GM18505 (cell line): ENCODE data around the gene ERG28.

Experiments used
- ATAC-seq: cut with Tn5 transposase; IDR thresholded peaks from one replicate; pipeline ENCODE4 v1.9.1; 2021; ENCODE audit not compliant: unreplicated experiment
- POLR2A ChIP-seq: IDR thresholded peaks from 4 replicates; pipeline ENCODE4 v1.6.1; 2011; ENCODE audit warnings: borderline replicate concordance; ENCODE audit not compliant: insufficient read depth, insufficient read length; ENCODE audit errors: extremely low read depth

Gene ERG28

DNA sequence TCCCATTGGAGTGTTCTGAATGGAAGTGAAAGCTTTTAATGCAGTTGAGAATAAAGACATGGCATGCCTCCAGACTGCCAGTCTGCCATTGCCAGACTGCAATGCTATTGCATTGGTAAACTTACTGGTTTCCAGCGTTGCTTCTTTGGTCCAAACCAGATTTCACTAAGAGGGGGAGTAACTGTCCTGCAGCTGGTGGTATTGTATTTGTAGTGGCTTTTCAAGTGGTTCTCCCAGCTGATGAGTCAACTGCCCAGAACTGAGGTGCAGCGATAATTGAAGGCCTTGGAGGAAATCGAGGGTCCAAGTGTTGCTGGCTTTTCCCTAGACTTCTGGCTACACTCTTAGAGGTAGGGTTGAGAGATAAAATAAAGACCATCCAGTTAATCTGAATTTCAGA lies 31.9 kb downstream of the ERG28 start:
- no peak for ATAC-seq
- TF ChIP-seq POLR2A, result no peak

DNA sequence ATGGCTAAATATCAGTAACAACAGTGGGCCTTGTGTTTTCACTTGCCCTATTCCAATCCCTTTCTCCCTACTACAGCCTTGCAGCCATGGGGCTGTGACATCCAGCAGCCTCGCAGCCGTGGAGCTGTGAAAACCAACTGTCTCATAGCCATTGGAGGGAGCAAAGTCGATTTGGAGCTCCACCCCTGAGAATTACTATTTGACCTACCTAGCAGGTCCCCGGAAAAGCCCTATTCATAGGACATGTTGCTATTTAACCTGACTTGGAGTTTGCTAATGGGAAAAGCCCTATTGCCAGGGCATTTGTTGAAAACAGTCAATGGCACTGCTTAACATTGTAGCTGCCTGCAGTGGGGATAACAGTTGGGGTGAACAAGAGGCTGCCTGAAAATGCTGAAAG lies 33.3 kb downstream of the ERG28 start:
- no peak for TF ChIP-seq POLR2A
- ATAC-seq, result no peak

DNA sequence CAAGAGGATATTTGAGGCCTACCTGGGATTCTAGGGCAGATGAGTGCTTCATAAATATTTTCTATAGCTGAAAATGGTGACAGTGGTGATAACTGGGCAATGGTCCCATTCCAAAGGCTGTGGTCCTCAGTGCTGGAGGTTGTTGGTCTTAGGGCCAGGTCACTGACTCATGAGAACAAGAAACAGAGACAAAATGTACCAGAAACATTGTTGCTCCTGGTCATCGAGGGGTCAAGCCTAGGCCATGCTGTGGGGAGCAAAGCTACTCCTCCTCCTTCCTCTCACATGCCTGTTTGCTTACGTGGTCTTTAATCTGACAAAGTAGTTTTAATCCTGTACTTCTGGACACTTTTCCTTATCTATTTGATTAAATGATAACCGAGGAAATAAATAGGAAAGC lies 33.8 kb downstream of the ERG28 start:
- TF ChIP-seq POLR2A, result no peak
- ATAC-seq, result no peak

DNA sequence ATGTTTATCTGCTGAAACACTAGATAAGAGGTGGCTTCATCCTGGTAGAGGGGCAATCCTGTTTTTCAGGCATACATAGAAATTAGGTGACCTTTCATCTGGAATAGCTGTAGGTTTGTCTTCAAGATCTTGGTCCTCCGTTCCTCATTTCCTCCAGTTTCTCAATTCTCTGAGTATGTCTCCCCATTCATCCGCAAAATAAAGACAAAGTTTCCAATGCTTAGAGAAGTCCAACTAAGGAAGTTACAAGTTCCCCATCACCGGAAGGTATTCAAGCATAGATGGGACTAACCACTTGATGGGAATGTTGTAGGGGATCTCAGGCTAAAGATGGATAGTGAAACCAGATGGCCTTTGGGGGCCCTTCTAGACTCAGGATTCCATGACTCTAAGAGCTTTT lies 34.3 kb downstream of the ERG28 start:
- TF ChIP-seq POLR2A, result no peak
- ATAC-seq, result no peak

DNA sequence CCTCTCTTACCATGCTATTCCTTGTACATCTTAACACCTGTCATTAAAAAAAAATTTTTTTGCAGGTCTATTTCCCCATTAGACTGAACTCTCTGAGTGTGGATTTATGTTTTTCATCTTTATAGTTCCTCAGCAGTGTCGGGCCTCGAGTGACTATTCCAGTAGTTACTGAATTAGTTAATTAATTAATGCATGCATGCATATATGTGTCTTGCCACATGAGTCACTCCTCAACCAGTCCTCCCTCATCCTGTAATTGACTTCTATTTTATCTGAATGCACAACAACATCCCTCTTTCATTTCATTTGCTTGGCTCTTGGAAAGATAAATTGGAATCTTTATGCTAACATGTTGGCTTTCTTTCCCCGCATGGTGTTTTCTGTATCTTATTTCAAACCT lies 35.6 kb downstream of the ERG28 start:
- ATAC-seq, result no peak
- TF ChIP-seq POLR2A, result no peak

- no peak for ATAC-seq
- no peak for TF ChIP-seq POLR2A
These were observed 41.1 kb downstream of the ERG28 start for GRCh38 chr14:75619548-75619947.

DNA sequence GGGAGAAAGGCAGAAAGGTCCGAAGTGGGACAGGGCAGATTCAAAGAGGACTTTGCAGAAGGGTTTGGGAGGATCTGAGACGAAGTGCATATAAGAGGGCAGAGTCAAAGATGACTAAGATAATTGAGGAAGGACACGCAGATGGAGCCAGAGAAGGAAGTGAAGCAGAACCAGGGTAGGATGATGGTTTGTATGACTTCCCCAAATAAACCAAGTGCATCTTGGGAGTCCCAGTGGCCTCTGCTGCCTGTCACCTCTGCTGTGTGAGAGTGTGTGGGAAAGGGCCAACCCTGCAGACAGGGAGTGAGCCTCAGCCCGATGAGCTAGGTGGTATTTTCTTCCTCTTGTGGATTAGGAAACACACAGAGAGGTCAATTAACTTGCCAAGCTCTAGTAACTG lies 45.5 kb downstream of the ERG28 start:
- TF ChIP-seq POLR2A, result no peak
- no peak for ATAC-seq

GRCh38 chr14:75614179-75614578 lies 46.5 kb downstream of the ERG28 start:
- no peak for TF ChIP-seq POLR2A
- ATAC-seq, result no peak

DNA sequence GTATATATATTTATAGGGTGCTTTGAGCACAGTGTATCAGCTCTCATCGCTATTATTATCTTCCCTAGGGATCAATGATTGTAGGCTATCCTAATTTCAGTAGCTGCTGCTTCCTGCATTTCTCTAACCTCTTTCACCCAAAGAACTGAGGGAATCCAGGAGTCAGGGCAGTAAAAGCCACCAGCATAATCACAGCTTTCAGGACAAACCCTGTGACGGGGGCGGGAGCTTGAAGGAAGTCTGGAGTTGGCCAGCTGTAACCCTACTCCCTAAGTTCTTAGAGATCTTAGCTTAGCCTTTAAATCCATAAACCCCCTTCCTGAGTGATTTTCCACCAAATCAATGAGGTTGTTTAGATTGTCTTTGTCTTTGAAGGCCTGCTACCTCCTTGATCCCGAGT lies 48.5 kb downstream of the ERG28 start:
- ATAC-seq, result no peak
- TF ChIP-seq POLR2A, result no peak

GRCh38 chr14:75610834-75611233 lies 49.8 kb downstream of the ERG28 start:
- ATAC-seq, result no peak
- TF ChIP-seq POLR2A, result no peak

DNA sequence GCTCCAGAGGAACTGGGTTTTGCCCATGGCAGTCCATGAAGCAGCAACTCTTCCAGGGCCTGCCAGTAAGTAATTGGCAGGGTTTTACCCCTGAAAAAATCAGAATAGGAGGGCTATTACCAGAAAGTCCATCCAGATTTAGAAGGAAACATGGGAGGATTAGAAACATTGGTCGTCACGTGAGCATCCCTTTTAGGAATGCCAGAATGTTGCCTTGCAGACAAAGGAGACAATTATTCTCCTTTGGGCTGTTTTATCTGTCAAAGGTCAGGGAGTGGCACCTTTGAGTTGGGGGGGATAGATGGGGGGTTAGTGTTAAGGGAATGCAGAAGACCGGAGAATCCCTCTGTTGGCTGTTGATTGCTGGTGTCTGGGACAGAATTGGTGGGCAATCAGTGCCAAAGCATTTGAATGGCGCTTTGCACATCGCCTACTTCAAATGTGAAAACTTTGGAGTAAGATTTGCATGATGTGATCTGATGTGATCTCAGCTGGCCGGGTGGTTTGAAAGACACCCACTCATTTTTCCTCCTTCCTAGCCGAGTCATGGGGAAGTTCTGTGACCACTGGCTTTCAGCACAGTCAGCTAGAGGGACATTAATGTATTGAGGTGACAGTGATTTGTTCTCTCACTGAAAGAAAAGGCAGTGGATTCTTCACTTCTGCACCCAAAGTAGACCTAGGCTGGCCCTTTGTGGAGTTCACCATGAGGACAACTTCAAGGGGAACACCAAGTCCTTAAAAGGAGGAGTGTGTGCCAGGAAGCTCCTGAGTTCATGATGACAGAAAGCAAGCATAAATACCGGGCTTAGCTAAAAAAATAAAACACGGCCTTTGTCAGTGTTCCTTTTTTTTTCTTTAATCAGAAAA lies 50.8 kb downstream of the ERG28 start:
- TF ChIP-seq POLR2A, result no peak
- ATAC-seq, result no peak

- ATAC-seq, result no peak
- no peak for TF ChIP-seq POLR2A
These were observed 51.6 kb downstream of the ERG28 start for GRCh38 chr14:75609116-75609515.

DNA sequence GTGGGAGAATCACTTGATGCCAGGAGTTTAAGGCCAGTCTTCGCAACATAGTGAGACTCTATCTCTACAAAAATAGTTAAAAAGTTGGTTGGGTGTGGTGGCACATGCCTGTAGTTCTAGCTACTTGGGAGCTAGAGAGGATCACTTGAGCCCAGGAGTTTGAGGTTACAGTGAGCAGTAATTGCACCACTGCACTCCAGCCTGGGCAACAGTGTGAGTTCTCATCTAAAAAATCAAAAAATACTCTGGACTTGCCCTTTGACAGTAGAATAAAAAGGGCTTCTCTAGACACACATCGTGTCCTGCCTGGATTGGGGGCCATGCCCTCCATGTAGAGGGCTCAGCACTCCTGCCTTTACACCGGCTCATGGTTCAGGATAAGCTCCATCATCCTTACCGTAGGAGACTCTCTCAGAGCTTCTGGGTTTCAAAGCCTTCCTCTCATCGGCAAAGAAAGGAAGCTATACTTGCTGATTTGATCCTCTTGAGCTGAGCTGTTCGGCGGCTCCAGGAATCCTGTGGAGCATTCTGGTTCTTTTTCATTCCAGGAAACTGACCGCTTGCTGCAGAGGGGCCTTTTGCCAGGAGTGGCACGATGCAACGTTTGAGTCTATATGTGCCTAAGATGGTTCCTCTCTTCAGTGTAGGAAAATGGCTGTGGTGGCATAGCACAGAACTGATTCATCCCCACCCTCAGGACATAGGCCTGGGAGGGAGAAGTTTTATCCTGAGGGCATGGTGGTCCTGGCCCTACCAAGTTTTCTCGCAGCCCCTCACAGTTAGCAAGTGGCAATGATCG lies 52.6 kb downstream of the ERG28 start:
- ATAC-seq, result no peak
- TF ChIP-seq POLR2A, result no peak

GRCh38 chr14:75607044-75607443 lies 53.6 kb downstream of the ERG28 start:
- no peak for ATAC-seq
- TF ChIP-seq POLR2A, result no peak

- TF ChIP-seq POLR2A, result no peak
- no peak for ATAC-seq
These were observed 54.8 kb downstream of the ERG28 start for GRCh38 chr14:75605916-75606315.
